Body of pancreas (tissue), 4 donors: ENCODE data around the gene TNFSF10. TPM values are rescaled to one million over a fixed set of nuclear protein-coding genes. Genes with fewer than 3 reads are reported as not detected.

Source experiments
- ATAC-seq: fragments of 150-250 bp; one replicate; pipeline ENCODE4 v1.9.1; 2016
- DNase-seq, 4 donors: peaks; one replicate each; pipeline ENCODE4 v3.0.0-alpha.2; 2019
- H3K27ac ChIP-seq, 4 donors: fragments of 200-600 bp; sonication (generic); 1 replicate in 3 of 4; 2 replicates in 1 of 4; pipeline versions ENCODE4 v1.5.1 to v1.6.1; 2016 to 2019; ENCODE audit warnings: mild to moderate bottlenecking in 1 of 4, mixed read lengths in 1 of 4, moderate library complexity in 1 of 4
- H3K27me3 ChIP-seq, 2 donors: fragments of 200-600 bp; sonication (generic); one replicate each; pipeline ENCODE4 v1.6.0; 2016; ENCODE audit warnings: mild to moderate bottlenecking in 1 of 2
- H3K36me3 ChIP-seq, 2 donors: fragments of 200-600 bp; sonication (generic); replicated peaks in 1 of 2; 2 replicates each; pipeline ENCODE4 v1.5.1; 2016; ENCODE audit warnings: low read depth in 2 of 2; ENCODE audit not compliant: insufficient read depth in 1 of 2
- H3K4me1 ChIP-seq: fragments of 200-600 bp; sonication (generic); one replicate; pipeline ENCODE4 v1.6.0; 2016
- H3K4me3 ChIP-seq, 2 donors: fragments of 200-600 bp; sonication (generic); 1 replicate in 1 of 2; 2 replicates in 1 of 2; pipeline ENCODE4 v1.5.1; 2016 to 2019
- H3K9me3 ChIP-seq, 3 donors: fragments of 200-600 bp; sonication (generic); 1 replicate in 2 of 3; 2 replicates in 1 of 3; pipeline ENCODE4 v1.5.1; 2016
- POLR2A ChIP-seq, 3 donors: fragments of 450-650 bp; IDR thresholded peaks; one replicate each; pipeline ENCODE4 v1.6.1; 2016; ENCODE audit warnings: antibody characterized with exemption in 3 of 3, mild to moderate bottlenecking in 2 of 3
- WGBS, 2 donors: methylation state at CpG; one replicate each; pipeline ENCODE4 v1.1.5; 2017; 5-methylcytosine and 5-hydroxymethylcytosine counted together
- intact Hi-C: fragments of 100-400 bp; cut with DNase I; formaldehyde crosslinking; loops from one replicate; pipeline ENCODE4 v1.15.1; 2023
- total RNA-seq, 2 donors: library from RNA; depleted of rRNA; stranded (reverse); fragments of >200 nt; gene quantifications; one replicate each; pipeline ENCODE4 v1.1.0, GENCODE V29; 2016
- TF ChIP-seq, protein P1 (sequence below), 7 experiments: fragments of 450-650 bp in 4 of 7; fragments of 200-600 bp in 3 of 7; sonication (generic) in 3 of 7; IDR thresholded peaks; one replicate each; pipeline ENCODE4 v1.5.1; 2016 to 2019; ENCODE audit warnings: antibody characterized with exemption in 7 of 7

Gene TNFSF10
- total RNA-seq, 2 donors from 2014 or later = 27.5 to 40.9 TPM

DNA sequence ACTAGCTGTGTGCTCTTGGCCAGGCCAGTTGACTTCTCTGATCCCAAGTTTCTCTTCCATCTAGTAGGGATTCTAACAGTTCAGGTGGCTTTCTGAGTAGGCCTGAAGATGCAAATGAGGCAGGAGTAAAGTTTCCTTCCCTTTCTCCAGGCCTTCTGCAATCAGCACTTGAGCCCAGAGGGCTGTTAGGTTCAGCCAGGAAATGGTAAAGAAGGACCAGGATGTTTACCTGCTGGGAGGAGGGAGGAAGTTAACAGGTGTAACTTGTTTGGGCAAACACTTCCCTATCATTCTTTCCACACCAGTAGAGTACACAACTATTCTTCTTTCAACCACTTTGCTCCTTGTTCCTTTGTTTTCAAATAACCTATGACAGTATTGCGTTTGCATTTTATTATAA lies 13.3 kb upstream of the TNFSF10 start:
- 88 to 100% methylated on average over 1 of the region's 1 CpG for WGBS, 2 donors
- H3K36me3 ChIP-seq = no peaks in the 10 kb centered on the region
- intact Hi-C loops = no loop called here
- no peaks in the 10 kb centered on the region for H3K9me3 ChIP-seq
- no peaks in the 10 kb centered on the region for H3K27me3 ChIP-seq
- ATAC-seq (no peak), DNase-seq (no peak)
- no peak overlapping the region for H3K27ac ChIP-seq
- TF ChIP-seq POLR2A (IDR thresholded peaks at IDR 0.05) = no peak
- TF ChIP-seq, protein P1, sequence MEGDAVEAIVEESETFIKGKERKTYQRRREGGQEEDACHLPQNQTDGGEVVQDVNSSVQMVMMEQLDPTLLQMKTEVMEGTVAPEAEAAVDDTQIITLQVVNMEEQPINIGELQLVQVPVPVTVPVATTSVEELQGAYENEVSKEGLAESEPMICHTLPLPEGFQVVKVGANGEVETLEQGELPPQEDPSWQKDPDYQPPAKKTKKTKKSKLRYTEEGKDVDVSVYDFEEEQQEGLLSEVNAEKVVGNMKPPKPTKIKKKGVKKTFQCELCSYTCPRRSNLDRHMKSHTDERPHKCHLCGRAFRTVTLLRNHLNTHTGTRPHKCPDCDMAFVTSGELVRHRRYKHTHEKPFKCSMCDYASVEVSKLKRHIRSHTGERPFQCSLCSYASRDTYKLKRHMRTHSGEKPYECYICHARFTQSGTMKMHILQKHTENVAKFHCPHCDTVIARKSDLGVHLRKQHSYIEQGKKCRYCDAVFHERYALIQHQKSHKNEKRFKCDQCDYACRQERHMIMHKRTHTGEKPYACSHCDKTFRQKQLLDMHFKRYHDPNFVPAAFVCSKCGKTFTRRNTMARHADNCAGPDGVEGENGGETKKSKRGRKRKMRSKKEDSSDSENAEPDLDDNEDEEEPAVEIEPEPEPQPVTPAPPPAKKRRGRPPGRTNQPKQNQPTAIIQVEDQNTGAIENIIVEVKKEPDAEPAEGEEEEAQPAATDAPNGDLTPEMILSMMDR (IDR thresholded peaks at IDR 0.05) = no peak
- no peaks in the 10 kb centered on the region for H3K4me1 ChIP-seq
- H3K4me3 ChIP-seq = no peak overlapping the region

DNA sequence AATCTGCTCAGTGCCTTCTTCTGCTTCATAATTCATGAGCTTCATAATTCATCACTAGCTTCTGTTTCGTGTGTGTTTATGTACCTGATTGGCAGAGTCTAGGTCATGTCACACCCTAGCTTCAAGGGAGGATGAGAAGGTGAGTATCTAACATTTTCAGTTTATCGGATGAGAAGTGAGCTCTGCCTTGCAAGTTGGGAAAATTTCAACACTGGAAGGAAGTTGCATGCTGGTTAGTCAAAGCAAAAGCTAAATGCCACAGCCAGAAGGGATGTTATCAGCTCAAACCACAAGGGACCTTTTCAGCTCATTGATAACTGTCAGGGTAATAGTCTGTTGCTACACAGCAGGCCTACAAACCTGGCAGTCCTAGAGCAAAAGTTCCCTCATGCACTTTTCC lies 7.3 kb upstream of the TNFSF10 start:
- TF ChIP-seq POLR2A (IDR thresholded peaks at IDR 0.05) = no peak
- TF ChIP-seq, protein P1 (IDR thresholded peaks at IDR 0.05) = no peak
- Histone ChIP-seq H3K36me3 (no peaks in the 10 kb centered on the region), H3K27ac (no peak overlapping the region), H3K9me3 (no peaks in the 10 kb centered on the region), H3K27me3 (no peaks in the 10 kb centered on the region), H3K4me3 (no peak overlapping the region), H3K4me1 (no peaks in the 10 kb centered on the region)
- ATAC-seq (peak; percentile 15), DNase-seq (no peak)
- 57 to 74% methylated on average over 2 of the region's 2 CpGs for WGBS, 2 donors
- intact Hi-C loops = no loop called here

DNA sequence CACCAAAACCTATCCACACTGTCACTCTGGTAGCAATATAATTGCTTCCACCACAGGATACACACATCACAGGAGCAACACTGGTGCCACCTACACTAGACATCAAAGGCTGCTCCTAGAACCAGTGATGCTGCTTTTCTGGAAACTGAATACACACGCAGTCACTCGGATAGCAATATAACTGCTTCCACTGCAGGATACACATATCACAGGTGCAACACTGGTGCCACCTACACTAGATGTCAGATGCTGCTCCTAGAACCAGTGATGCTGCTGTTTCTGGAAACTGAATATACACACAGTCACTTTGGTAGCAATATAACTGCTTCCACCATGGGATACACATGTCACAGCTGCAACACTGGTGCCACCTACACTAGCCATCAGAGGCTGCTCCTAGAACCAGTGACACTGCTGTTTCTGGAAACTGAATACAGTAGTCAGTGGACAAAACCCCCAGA lies 6.9 kb upstream of the TNFSF10 start:
- WGBS, 2 donors = 75 to 77% methylated on average over 2 of the region's 2 CpGs
- H3K9me3 ChIP-seq = no peaks in the 10 kb centered on the region
- intact Hi-C loops = no loop called here
- DNase-seq (no peak), ATAC-seq (no peak)
- TF ChIP-seq, protein P1 (IDR thresholded peaks at IDR 0.05) = no peak
- no peak for TF ChIP-seq POLR2A (IDR thresholded peaks at IDR 0.05)
- no peak overlapping the region for H3K27ac ChIP-seq
- H3K36me3 ChIP-seq = no peaks in the 10 kb centered on the region
- H3K27me3 ChIP-seq = no peaks in the 10 kb centered on the region
- no peaks in the 10 kb centered on the region for H3K4me1 ChIP-seq
- H3K4me3 ChIP-seq = no peak overlapping the region

DNA sequence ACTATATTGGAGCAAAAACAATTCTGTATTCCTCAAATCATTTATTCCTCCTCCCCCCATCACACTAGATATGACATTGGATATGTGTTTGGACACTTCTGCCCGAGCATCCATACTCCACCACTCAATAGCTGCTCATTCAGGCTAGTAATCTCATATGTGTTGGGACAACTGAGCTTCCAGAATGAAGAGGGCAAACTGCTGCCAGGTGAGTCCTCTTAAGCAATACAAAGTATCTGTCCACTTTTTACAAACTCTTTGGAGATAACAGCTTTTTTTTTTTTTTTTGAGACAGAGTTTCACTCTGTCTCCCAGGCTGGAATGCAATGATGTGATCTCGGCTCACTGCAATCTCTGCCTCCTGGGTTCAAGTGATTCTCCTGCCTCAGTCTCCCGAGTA lies 5.4 kb upstream of the TNFSF10 start:
- H3K27ac ChIP-seq = no peak overlapping the region
- no peaks in the 10 kb centered on the region for H3K36me3 ChIP-seq
- ATAC-seq (no peak), DNase-seq (no peak)
- H3K4me3 ChIP-seq = no peak overlapping the region
- 85 to 88% methylated on average over 3 of the region's 3 CpGs for WGBS, 2 donors
- TF ChIP-seq POLR2A (IDR thresholded peaks at IDR 0.05) = no peak
- TF ChIP-seq, protein P1 (IDR thresholded peaks at IDR 0.05) = no peak
- H3K9me3 ChIP-seq = no peaks in the 10 kb centered on the region
- intact Hi-C loops = no loop called here
- no peaks in the 10 kb centered on the region for H3K27me3 ChIP-seq
- peaks cover 5% of the 10 kb centered on the region for H3K4me1 ChIP-seq

DNA sequence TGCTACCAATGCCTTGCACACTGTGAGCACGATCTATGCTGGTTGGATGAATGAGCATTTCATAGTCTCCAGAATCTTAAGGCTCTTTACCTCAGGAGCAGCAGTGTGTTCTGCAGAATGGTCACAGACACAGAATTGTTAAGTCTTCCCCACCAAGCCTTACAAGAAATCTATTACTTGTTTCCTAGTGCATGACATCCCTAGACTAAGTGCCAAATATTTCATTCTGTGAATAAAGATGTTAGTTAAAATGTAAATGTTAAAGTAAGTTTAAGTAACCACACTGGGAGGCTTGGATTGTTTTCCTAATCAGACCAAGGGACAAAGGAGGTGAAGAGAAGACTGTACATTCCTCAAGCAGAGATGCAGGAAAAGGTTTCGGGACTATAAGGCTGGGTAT lies 4.1 kb upstream of the TNFSF10 start:
- Histone ChIP-seq H3K27ac (no peak overlapping the region), H3K36me3 (no peaks in the 10 kb centered on the region), H3K4me3 (no peak overlapping the region), H3K9me3 (no peaks in the 10 kb centered on the region), H3K27me3 (no peaks in the 10 kb centered on the region), H3K4me1 (peaks cover 8% of the 10 kb centered on the region)
- DNase-seq (no peak), ATAC-seq (no peak)
- no peak for TF ChIP-seq POLR2A (IDR thresholded peaks at IDR 0.05)
- TF ChIP-seq, protein P1 (IDR thresholded peaks at IDR 0.05) = no peak
- intact Hi-C loops = no loop called here
- 91 to 94% methylated on average over 2 of the region's 2 CpGs for WGBS, 2 donors
